ENCODE results near the gene DNAJB6. TPM values are rescaled to one million over a fixed set of nuclear protein-coding genes. Genes with fewer than 3 reads are reported as not detected.

DNAJB6 gene
- polyA plus RNA-seq, 3 donors = 66.6 to 117 (median 116) TPM

DNA sequence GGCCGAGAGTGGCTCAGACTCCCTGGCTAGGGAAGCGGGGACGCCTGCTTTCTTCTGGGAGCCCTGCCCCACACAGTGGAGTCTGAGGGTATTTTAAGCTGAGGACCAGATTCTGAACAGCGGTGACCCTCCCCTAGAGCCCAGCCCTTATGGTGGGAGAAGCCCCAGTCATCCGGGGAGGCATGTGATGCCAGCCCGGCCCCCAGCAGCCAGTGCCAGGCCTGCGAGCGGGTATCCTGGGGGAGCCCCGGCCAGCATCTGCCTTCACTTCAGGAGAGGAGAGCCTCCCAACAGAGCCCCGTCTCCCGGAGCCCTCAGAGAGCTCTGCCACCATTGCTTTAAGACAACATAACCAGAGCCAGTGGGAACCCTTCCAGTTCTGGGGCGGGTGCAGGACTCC lies 41.5 kb upstream of the DNAJB6 start:
- Mint-ChIP-seq H3K27ac (no peak overlapping the region), H3K4me1 (peaks cover 31% of the 10 kb centered on the region), H3K36me3 (peaks cover 0 to 5% of the 10 kb centered on the region in 2 donors), H3K27me3 (ENCODE audit: low read depth in 3 of 3) (peaks cover 0 to 2% (median 2%) of the 10 kb centered on the region in 3 donors), H3K4me3 (no peak overlapping the region), H3K9me3 (no peaks in the 10 kb centered on the region)
- Histone ChIP-seq H3K9ac (ENCODE audit: insufficient read depth, low read length, poor library complexity, severe bottlenecking) (no peak overlapping the region), H4K20me1 (ENCODE audit: insufficient read depth, low read length) (no peaks in the 10 kb centered on the region), H3K27ac (ENCODE audit: low read depth in 1 of 2, low read length in 2 of 2) (no peak overlapping the region), H3K4me1 (ENCODE audit: control insufficient read depth in 1 of 2, insufficient read depth in 2 of 2, low read length in 2 of 2) (peaks cover 21 to 27% of the 10 kb centered on the region in 2 donors), H3K36me3 (replicated peaks in 1 of 2; ENCODE audit: control insufficient read depth in 1 of 2, insufficient read depth in 2 of 2, low read length in 2 of 2) (no peaks in the 10 kb centered on the region), H3K9me3 (replicated peaks in 1 of 2; ENCODE audit: control insufficient read depth in 1 of 2, insufficient read depth in 1 of 2, low read length in 2 of 2) (no peaks in the 10 kb centered on the region), H3K4me3 (replicated peaks in 1 of 3; ENCODE audit: low read depth in 2 of 3, low read length in 3 of 3) (no peak overlapping the region), H3K27me3 (ENCODE audit: control insufficient read depth in 2 of 2, insufficient read depth in 2 of 2, low read length in 2 of 2) (no peaks in the 10 kb centered on the region), H3K4me2 (replicated peaks; ENCODE audit: extremely low read depth, low read length, poor library complexity, severe bottlenecking) (no peak overlapping the region), H3K79me2 (ENCODE audit: insufficient read depth, low read length) (no peaks in the 10 kb centered on the region), H2AFZ (ENCODE audit: insufficient read depth, low read depth, low read length, poor library complexity, severe bottlenecking) (no peak overlapping the region)
- intact Hi-C loops (cut with micrococcal nuclease) = no loop called here
- peak in 1 of 3 donors; percentile 1 for DNase-seq
- 93% methylated on average over 11 of the region's 12 CpGs for WGBS (ENCODE audit: insufficient coverage)
- TF ChIP-seq, protein P1, sequence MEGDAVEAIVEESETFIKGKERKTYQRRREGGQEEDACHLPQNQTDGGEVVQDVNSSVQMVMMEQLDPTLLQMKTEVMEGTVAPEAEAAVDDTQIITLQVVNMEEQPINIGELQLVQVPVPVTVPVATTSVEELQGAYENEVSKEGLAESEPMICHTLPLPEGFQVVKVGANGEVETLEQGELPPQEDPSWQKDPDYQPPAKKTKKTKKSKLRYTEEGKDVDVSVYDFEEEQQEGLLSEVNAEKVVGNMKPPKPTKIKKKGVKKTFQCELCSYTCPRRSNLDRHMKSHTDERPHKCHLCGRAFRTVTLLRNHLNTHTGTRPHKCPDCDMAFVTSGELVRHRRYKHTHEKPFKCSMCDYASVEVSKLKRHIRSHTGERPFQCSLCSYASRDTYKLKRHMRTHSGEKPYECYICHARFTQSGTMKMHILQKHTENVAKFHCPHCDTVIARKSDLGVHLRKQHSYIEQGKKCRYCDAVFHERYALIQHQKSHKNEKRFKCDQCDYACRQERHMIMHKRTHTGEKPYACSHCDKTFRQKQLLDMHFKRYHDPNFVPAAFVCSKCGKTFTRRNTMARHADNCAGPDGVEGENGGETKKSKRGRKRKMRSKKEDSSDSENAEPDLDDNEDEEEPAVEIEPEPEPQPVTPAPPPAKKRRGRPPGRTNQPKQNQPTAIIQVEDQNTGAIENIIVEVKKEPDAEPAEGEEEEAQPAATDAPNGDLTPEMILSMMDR (IDR thresholded peaks at IDR 0.05) = no peak

- Mint-ChIP-seq H3K4me1 (peaks cover 48% of the 10 kb centered on the region), H3K36me3 (peaks cover 0 to 5% of the 10 kb centered on the region in 2 donors), H3K9me3 (no peaks in the 10 kb centered on the region), H3K4me3 (no peak overlapping the region), H3K27me3 (ENCODE audit: low read depth in 3 of 3) (peaks cover 0 to 2% (median 0%) of the 10 kb centered on the region in 3 donors), H3K27ac (peak overlapping the region in 5 of 7 donors; percentile 30 to 88 (median 75))
- Histone ChIP-seq H3K79me2 (ENCODE audit: insufficient read depth, low read length) (no peaks in the 10 kb centered on the region), H2AFZ (ENCODE audit: insufficient read depth, low read depth, low read length, poor library complexity, severe bottlenecking) (peak overlapping the region; percentile 21), H3K4me3 (replicated peaks in 1 of 3; ENCODE audit: low read depth in 2 of 3, low read length in 3 of 3) (no peak overlapping the region), H3K4me2 (replicated peaks; ENCODE audit: extremely low read depth, low read length, poor library complexity, severe bottlenecking) (no peak overlapping the region), H3K4me1 (ENCODE audit: control insufficient read depth in 1 of 2, insufficient read depth in 2 of 2, low read length in 2 of 2) (peaks cover 40 to 45% of the 10 kb centered on the region in 2 donors), H4K20me1 (ENCODE audit: insufficient read depth, low read length) (no peaks in the 10 kb centered on the region), H3K27ac (ENCODE audit: low read depth in 1 of 2, low read length in 2 of 2) (no peak overlapping the region), H3K9ac (ENCODE audit: insufficient read depth, low read length, poor library complexity, severe bottlenecking) (no peak overlapping the region), H3K36me3 (replicated peaks in 1 of 2; ENCODE audit: control insufficient read depth in 1 of 2, insufficient read depth in 2 of 2, low read length in 2 of 2) (no peaks in the 10 kb centered on the region), H3K27me3 (ENCODE audit: control insufficient read depth in 2 of 2, insufficient read depth in 2 of 2, low read length in 2 of 2) (no peaks in the 10 kb centered on the region), H3K9me3 (replicated peaks in 1 of 2; ENCODE audit: control insufficient read depth in 1 of 2, insufficient read depth in 1 of 2, low read length in 2 of 2) (no peaks in the 10 kb centered on the region)
- WGBS (ENCODE audit: insufficient coverage) = 39% methylated on average over 3 of the region's 13 CpGs
- peak in 2 of 3 donors; percentile 35 to 74 for DNase-seq
- TF ChIP-seq, protein P1 (IDR thresholded peaks at IDR 0.05) = no peak
- intact Hi-C loops (cut with micrococcal nuclease) = loop anchor here in 1 of 2 donors (2.0 kb wide), 1 partner anchor 42 kb away; no protein-coding TSS in a partner anchor
Observed at GRCh38 chr7:157297185-157297584, 39.6 kb upstream of the DNAJB6 start.
